GM12801 (cell line): ENCODE measurements around the gene RERE.

ENCODE experiments used
- TF ChIP-seq, protein P1 (sequence below): IDR thresholded peaks from one replicate; pipeline ENCODE4 v1.5.1; 2011; ENCODE audit warnings: control low read depth; ENCODE audit not compliant: insufficient read length; ENCODE audit errors: extremely low read depth

Gene RERE

DNA sequence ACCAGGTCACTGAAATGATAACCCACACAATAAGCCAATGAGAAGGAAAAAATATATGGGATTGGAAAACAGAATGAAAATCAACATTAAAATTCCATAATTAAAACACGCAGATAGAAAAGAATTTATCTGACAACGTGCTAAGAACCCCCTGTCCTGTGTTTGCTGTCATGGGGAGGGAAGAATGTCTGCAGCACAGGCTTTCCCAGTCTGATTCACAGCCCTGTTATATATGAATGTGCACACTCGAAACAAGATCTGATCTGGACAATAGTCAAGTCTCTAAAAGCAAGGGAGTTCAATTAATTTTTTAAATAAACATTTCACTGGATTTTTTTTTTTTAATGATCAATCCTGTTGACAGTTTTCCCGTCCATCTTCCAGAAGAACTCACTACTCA is 220.0 kb downstream of the RERE start:
- TF ChIP-seq, protein P1, sequence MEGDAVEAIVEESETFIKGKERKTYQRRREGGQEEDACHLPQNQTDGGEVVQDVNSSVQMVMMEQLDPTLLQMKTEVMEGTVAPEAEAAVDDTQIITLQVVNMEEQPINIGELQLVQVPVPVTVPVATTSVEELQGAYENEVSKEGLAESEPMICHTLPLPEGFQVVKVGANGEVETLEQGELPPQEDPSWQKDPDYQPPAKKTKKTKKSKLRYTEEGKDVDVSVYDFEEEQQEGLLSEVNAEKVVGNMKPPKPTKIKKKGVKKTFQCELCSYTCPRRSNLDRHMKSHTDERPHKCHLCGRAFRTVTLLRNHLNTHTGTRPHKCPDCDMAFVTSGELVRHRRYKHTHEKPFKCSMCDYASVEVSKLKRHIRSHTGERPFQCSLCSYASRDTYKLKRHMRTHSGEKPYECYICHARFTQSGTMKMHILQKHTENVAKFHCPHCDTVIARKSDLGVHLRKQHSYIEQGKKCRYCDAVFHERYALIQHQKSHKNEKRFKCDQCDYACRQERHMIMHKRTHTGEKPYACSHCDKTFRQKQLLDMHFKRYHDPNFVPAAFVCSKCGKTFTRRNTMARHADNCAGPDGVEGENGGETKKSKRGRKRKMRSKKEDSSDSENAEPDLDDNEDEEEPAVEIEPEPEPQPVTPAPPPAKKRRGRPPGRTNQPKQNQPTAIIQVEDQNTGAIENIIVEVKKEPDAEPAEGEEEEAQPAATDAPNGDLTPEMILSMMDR: no peak

DNA sequence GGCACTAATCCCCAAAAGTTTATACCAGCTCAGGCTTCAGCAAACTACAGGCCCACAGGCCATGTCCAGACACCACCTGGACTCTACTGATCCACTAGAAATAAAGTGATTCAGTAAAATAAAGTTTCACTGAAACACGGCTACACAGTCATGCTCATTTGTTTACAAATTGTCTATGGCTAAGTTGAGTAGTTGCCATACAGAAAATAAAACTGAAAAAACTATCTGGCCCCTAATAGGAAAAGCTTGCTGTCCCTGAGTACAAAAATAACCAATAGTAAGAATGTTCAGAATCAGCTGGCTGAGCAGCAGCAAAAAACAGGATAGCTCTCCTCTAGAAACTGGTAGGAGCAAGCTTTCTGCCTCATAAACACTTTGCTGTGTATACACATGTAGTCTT is 221.5 kb downstream of the RERE start:
- TF ChIP-seq, protein P1: no peak

DNA sequence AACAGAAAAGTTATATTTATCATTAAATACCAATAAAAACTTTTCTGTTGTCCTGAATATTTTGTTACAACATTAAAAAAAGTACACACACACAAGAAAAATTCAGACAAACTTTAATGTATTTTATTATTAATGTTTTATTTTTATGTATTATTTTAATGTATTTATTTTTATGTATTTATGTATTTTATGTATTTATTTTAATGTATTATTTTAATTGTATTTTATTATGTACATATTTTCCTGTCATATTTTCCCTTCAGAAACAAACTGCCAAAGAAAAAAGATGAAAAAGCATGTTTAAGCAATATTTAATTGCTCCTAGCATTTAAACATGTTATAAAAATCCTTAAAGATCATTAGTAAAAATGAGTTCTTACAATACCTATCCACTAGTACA is 222.1 kb downstream of the RERE start:
- TF ChIP-seq, protein P1: no peak

DNA sequence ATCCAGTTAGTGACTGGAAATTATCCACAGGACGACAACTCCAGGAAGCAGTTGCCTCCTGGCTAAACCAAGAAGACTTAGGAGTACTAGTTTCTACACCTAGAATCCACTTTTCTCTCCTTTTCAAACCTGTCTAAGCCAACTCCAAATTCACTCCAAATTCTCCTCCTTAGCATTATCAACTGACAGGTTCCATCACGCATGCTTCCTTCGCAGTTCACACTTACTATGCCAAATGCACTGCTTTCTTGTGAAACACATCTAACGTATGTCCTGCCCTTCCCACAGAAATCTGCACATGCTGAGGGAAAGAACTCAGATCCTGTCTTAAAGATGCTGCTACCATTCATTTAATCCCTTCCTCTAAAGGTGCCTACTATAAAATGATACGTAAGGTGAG is 225.9 kb downstream of the RERE start:
- TF ChIP-seq, protein P1: no peak

DNA sequence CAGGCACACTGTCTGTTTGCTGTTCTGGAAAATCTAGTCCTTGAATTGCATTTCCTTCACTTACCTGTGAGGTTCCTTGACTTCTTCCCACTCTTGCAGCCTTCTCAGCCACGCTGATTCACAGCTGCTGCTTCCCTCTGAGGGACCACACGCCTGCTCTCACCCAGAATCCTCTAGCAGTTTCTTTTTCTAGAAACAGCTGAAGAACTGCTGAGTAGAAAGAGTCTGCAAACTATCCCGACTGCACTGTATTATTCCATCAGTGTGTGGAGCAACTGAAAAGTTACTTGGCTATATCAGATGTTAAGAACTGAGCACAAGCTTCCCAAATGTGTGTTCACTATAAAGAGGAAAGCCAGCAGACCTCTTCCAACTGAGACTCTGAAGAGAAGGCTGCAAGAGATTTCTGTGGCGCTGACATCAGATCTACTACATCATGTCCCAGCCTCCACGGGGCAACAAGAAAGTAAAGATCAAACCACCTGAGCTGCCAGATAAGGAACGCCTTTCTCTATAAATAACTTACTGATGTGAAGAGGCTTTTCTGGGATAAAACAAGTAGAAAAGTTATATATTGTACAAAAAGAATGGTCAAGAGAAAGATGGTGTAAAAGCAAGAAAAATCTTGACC is 226.6 kb downstream of the RERE start:
- TF ChIP-seq, protein P1: no peak

DNA sequence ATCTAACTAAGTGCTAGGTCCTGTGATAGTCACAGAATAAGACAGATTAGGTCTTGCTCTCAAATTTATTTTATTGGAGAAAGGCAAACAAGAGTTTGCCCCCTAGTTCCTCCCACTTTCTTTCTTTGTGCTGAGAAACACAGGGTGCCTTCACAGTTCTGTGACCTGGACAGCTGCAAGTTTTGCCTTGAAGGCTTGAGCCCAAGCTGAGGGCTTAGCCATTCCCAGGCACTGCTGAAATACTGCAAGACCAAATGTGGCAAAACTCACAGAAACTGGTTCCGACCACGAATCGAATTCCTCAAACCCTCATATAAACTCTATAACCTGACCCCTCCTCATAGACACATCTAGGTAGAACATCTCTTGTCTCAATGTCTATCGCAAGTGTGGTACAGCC is 227.9 kb downstream of the RERE start:
- TF ChIP-seq, protein P1: no peak

DNA sequence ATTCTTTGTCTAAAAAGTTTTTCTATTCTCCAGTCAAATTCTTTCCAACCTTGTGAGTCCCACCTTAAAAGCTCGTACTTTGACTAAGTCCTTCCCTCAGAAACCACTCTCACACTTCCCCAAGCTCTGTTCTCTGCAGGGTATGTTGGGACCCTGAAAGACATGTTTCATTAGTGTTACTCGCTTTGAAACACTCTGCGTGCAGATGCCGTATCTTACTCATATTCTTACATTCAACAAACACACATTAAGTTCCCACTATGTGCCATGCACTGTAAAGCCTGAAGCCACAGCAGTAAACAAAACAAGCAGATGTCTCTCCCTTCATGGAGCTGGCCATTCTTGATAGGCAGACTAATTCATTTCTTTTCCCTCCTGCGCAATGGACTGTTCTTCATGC is 229.7 kb downstream of the RERE start:
- TF ChIP-seq, protein P1: no peak
